Measurements from ENCODE around the gene LINGO4. TPM values are rescaled to one million over a fixed set of nuclear protein-coding genes. Genes with fewer than 3 reads are reported as not detected.

LINGO4 gene
- polyA plus RNA-seq, 1 donor = not detected

DNA sequence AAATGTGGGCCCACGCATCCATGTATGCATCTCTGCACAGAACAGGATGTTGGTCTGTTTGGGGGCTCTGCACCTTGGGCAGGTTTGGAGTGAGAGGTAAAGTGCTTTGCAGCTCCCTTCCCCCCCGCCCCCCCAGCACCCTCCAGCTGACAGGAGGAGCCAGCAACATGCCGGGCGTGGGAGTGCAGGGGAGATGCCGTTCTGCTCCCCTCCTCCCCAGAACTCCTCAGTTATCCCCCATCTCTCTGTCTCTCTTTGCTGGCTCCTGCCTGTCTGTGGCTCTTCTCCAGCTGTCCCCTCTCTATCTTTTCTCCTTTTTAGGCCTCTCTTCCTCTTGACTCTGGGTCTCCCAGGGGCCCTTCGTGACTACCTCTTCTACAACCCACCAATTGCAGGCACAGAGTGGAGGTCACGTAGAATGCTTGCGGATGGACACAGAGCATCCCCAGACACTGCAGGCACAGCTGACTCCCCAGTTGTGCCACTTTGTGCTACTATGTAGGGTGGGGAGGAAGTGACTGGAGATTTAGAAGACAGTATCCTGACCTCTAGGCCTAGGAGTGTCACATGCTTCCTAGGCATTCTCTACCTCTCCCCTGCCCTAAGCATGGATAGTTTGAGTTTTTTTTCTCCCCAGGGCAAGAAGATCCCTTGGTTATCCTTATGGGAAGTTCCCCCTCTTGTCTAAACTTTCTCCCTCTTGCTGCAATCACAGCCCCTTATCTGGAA is 28.1 kb upstream of the LINGO4 start:
- DNase-seq = no peak

DNA sequence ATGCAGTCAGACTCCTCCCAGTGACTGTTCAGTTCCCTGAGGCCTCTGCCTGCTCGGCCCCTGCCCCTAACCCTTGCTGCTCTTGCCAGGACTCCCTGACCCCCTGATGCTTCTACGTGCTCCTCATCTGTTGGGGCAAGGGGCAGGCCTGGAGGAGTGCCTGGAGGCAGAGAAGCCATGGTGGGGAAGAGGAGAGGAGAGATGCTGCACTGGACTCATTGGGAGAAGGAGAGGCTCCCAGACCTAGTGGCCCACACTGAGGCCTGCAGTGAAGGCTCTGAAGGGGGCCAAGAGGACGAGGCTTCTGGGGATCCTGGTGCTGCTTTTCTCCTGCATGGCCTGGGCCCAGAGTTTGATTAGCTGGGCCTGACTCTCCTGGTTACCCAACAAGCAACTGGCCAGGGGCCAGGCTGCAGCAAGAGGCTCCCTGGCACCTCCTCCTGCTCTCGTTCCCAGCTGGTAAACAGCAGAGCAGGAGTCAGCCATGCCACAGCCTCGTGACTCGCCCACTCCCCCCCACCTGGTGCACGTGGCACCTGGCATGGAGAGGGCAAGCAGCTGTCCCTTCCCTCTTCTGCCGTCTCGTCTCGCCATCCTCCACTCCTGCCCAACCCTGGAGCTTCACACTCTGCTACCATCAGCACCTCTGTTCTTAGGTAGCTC is 27.2 kb upstream of the LINGO4 start:
- no peak for DNase-seq

DNA sequence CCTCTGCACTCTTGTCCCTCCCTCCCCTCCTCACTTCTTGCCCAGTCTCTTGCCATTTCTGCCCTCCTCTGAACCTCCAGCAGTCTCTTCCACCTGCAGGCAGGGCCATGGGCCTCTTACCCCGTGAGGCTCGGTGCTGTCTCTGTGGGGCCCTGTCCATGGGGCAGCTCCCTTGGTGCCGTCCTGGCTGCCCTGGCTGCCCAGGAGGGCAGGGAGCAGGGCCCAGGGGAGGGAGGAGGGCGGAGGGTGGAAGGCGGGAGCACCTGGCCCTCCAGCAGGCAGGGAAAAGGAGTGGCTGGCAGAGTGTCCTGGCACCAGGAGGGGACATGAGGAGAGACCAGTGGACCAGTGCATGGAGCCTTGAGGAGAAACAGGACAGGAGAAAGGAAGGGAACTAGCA is 26.4 kb upstream of the LINGO4 start, which contains the start of gene RORC:
TSS of gene RORC (minus strand) at position 198 of the 400 bp plus-strand sequence. CDS start at position 160, 38 bp downstream.
- no peak for DNase-seq

DNA sequence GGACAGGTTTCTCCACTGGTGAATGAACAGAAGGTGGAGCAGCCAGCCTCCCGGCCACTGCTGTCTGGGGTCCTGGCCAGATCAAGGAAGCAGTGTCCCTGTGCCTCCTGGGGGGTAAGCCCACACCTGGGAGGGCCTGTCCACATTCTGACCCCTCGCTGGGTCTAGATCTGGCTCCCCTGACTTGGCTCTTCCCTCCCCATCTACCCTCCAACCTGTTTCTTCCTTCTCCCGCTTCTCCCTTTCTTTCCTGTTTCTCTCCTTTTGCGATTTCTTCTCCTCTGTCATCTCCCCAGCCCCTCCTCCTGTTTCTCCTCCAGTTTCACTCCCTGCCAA is 26.0 kb upstream of the LINGO4 start:
- no peak for DNase-seq

DNA sequence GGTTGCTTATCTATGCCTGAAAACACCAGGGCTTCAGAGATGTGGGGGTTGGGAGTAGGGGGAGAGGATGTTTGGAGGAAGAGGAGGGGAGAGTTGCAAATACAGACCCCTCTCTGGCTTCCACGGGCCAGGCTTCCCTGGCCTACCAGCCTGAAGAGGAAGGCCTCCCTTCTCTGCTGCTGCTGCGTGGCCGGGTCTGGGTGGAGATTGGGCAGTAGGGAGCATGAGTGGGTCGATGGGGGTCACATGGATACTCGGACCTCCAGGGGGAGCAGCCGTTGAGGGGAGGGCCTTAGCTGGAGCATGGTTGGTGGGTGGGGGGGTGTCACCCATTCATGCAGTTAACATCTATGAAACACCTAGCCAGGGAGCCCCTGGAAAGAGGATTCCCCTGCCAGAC is 24.8 kb upstream of the LINGO4 start:
- no peak for DNase-seq

DNA sequence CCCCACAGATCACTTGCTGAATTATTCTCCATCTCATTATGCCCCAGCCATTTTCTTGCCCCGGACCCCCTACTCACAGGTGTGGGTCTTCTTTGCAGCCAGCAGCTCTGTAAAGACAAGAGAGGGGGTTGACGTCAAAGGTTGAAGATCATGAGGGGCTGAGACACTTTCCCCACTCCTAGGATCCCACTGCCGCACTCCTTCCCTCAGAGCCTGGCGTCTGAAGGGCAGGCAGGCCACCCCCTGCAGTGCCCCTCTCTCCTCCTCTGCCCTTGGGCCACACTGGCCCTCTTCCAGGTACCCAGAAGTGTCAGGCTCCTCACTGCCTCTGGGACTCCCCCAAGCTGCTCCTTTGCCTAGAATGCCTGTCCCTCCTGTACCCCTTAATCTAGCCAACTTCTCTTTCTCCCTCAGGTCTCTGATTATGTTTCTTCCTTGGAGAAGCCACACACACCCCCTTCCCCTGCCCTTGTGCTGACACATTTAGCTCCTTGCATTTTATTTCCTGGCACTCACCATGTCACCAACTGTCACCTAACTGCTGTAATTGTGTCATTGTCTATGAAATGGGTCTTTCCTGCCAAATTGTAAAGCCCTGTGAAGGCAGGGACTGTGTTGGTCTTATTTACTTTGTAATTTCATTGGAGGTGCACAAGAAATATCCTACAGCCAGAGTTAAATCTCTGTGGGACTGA is 24.3 kb upstream of the LINGO4 start:
- DNase-seq = no peak

DNA sequence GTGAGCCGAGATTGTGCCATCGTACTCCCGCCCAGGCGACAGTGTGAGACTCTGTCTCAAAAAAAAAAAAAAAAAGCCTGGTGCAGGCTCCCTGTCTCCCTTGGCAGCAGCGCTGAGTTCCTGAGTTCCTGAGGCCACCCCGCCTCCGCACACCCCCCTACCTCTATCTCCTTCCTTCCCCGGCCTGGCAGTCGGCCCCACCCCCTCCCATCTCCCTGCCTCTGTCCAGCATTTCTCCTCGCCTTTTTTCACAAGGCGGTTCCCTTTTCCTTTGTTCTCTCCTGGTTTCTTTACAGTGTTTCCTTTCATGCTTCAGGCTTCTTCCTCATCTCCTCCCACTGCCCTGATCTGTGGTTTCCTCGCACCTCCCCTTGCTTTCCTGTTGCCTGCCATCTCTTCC is 23.7 kb upstream of the LINGO4 start:
- DNase-seq = no peak

DNA sequence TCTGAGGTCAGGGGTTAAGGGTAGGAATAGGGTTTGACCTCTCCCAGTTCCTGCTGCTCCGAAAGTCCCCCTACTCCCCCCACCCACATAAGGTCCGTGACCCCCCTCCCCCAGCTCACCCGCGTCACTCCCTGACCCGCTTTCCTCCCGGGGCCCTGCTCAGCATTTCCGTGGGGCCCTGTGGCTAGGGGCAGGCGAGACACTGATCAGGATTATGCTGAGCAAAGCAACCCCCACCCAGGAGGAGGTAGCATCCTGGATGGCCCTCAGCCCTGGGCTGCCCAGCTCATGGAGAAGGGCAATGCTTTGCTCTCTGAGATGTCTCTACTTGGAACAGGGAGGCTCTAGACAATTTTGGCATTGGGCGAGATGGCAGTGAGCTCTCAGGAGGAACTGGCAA is 22.6 kb upstream of the LINGO4 start:
- no peak for DNase-seq

DNA sequence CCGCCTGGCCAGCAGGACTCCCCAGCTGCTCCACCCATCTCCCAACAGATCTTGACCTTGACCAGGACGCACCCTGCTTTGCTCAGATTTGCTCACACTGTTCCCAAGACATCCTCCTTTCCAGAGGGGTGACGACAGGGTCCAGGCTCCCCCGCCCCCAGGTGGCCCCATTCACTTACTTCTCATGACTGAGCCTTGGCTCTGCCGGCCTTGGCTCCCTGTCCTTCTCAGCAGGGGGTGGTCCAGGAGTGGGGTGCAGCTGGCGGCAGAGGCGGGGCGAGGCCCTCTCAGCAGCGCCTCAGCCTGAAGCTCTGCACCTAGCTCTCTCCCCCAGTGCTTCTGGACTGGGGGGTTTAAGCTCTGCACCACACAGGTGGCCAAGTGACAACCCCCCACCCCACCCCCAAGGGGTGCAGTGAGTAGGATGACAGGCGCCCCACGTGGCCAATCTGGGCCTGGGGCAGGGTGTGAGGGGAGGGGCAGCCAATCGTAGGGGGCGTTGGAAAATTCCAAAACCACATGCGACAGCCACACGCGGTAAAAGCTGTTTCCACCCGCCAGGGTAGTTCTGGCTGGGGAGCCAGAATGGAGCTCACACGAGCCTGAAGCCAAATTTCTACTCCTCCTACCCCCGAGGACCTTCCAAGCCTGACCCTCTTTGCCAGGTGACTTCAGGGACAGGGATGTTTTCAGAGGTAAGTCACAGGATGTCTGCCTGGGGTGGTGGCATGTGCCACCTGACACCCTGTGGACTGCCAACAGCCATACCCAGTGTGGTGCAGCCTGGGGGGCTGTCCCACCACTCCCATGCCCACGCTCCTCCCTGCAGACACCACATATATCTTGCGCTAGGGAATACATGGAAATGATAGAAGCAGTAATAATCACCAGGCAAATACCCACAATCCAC is 20.8 kb upstream of the LINGO4 start:
- DNase-seq = no peak

DNA sequence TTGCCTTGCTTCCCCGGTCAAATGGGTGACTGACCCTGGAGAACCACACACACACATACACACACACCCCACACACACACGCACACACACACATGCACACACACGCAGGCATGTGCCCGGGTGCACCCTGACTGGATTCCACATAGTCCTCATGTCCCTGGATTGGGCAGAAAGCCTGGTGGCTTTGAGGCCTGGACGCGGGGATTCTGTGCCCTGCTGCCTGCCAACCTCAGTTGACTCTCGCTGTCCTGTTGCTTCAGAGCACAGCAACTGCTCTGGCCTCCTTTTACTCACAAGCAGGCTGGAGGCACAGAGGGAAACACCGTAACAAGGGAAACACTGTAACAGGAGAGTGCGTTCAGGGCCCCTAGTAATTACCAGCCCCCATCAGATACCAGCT is 20.0 kb upstream of the LINGO4 start:
- DNase-seq = no peak

DNA sequence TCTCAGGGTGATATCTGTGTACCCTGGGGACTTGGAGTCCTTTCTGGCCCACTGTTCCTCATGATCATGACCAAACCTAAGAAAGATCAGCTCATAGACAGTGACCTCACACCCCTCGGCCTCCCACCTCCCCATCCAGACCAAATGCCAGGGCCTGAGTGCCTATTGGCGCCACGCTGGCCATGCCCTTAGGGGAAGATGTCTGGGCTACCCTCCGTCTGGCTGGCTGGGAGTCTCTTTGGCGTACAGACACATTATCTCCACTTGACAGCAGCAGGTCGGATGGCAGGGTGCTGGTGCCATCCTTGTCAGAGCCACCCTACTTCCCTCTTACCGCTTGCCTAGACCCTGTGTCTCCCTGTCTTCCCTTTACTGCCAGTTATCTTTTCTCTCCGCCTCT is 18.0 kb upstream of the LINGO4 start:
- DNase-seq = no peak

DNA sequence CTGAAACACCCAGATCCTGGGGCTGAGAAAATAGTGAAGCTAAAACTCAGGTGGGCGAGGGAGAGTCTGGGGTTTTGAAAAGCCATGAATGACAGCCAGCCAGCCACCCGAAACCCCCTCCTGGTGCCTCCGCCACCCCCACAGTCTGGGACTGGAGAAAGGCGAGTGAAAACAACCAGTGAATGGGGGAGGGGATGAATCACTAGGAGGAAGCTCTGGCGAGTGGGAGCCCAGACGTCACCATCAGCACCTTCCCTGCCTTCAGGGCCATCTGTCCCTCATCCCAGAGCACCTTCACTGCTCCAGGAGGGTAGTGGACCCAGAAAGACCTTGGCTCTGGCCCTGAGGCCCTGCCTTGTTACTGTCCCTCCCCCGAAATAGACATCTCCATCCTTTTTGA is 17.2 kb upstream of the LINGO4 start:
- no peak for DNase-seq

DNA sequence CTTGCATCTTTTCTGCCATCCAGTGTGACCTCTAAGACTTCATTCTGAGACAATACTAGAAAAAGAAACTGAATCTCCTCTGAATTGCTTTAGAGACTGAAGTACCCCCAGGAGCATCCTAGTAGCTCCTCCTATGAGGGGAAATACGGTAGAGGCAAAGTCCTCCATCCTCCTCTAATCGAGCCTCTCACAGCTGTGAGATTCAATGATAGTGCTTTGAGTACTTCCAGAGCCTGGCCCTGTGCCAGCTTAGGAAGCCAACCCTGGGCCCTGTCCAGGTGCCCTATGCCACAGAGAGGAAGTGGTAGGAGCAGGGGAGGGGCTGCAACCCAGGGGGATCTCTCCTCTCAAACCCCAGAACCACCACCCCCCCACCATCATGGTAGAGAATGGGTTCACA is 15.7 kb upstream of the LINGO4 start:
- no peak for DNase-seq

DNA sequence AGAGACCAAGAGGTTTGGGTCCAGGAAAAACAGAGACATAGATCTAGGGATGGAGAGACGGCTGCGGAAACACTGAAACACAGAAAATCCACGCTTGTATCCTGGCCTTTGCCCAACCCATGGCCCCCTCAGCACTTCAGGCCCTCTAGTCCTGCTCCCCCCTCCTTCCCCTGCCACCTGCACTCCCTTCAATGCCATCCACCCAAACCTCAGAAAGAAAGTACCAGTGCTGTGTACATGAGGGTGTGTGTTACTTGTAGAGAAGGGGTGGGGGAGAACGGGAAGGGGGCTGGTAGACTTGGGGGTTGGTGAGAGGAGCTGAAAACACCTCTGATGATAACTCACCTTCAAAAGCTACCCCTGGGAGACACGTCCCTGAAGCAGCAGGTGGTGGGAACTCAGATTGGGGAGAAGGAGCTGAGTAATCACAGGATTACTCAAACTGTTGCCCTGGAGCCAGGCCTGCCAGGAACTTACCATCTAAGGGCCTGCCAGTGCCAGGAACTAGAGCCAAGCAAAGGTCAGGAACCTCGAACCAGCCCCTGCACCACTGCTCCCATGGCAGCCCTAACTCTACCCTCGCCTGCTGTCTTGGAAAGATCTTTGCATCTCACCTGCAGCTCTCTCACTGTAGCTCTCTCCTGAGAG is 14.9 kb upstream of the LINGO4 start:
- no peak for DNase-seq

DNA sequence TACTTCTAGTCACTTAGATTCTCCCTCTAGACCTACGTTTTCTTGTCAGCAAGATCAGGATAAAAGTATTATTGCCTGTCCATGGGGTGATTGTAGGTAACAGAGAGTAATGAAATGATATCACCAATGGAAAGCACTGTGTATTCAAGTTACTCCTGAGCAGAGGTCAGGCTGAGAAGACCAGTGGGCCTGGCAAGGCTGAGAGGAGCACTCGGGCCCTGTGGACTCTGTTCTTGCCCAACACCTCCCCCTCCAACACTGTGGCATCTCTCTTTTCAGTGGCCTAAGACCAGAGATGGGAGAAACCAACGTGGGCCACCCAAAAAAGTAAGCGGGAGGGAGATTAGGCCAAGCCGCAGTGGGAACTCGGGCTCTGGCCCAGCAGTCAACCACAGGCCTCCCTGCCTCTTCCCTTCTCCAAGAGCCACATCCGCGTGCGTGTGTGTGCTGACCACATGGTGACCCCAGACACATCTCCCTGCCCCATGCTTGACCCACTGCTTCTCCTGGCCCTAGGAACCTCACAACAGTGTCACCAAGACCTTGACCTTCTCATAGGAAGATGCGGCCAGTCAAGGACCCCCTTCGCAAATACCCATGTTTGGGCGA is 14.1 kb upstream of the LINGO4 start:
- no peak for DNase-seq

DNA sequence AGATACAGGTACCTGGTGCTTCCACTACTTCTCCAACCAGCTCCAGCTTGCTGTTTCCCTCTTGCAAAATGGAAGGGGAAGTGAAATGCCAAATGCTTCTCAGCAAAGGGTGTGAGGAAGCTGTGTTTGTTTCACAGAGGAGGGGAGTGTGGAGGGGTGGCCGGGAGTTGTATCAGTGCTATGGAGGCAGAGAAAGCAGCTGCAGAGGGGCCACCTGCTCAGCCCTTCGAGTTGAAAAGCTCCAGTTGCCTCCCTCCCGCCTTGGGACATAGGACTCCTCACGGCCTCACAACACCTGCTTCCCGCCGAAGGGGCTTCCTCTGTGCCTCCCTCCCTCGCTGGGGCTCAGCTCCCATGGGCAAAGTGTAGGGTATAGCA is 12.1 kb upstream of the LINGO4 start:
- DNase-seq = no peak

DNA sequence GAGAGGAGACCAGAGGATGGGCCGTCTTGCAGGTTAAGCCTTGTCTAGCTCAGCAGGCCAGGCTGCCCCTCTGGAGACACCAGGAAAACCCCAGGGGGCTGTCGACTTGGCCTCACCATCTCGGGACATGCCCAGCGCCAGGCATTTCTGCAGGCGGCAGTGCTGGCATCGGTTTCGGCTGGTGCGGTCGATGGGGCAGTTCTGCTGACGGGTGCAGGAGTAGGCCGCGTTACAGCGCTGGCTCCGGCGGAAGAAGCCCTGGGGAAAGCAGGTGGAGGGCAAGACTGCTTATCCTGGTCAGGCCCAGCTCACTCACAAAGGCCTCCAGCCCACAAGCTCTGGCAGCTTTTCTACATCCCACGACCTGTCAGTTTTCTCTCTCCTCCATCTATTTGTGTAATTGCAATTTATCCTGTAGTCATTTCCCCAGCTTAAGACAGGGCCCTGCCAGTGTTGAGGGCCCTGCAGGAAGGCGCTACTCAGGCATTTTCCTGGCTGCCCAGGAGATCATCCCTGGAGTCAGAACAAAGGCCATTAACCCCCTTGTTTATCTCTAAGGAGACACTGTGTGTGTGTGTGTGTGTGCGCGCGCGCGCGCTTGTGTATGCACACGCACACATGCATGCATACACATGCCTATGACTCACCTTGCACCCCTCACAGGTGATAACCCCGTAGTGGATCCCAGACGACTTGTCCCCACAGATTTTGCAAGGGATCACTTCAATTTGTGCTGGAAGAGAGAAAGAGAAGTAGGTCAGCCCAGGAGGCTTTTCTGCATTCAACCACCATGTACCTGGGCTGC is 11.5 kb upstream of the LINGO4 start:
- DNase-seq = no peak

DNA sequence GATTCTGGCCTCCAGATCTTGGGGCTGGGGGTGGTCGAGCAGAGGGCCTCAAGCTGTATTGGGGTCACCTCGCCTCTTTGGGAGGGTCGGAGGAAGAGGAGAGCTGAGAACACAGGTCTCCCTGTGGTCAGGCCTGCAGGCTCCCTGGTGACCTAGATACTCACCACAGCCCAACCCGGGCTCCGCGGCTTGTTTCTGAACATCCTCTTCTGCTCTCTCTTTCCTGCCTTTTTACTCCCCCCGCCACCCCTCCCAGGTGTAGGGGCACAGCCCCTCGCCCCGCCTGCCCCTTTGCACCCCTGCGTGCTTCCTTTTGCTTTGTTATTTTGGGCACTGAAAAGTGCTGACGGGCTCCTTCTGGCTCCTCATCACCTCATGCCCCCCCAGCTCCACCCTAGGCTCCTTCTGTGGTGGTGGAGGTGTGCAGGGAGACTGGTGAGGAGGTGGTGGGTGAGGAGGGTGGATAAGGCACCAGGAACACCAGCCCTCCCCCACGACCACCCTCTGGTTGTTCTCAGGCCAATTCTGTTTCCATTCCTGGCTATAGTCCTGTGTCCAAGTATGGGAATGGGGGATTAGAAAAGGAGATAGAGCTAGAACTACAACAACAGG is 10.6 kb upstream of the LINGO4 start:
- DNase-seq = no peak

DNA sequence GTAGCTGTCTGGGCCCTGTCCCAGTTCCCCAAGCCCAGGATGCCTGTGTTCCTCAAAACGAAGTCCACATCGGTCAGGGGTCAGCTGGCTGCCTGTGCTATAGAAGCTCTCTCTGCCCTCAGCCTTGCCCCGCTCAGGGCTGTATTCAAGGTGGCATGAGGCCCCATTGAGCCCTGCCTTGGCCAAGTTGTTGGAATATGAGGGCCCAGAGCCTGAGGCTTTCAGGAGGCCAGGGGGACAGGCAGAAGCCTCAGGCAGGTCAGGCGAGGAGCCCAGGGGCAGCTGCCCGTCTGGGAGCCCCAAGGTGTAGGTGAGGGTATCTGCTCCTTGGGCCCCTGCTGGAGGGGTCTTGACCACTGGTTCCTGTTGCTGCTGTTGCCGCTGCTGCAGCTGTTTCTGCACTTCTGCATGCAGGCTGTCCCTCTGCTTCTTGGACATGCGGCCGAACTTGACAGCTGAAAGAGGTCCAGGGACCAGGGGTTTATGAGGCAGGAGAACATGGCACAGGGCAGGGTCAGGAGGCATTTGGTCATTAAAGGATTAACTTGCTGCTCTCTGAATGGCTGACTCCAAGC is 9.8 kb upstream of the LINGO4 start:
- no peak for DNase-seq

DNA sequence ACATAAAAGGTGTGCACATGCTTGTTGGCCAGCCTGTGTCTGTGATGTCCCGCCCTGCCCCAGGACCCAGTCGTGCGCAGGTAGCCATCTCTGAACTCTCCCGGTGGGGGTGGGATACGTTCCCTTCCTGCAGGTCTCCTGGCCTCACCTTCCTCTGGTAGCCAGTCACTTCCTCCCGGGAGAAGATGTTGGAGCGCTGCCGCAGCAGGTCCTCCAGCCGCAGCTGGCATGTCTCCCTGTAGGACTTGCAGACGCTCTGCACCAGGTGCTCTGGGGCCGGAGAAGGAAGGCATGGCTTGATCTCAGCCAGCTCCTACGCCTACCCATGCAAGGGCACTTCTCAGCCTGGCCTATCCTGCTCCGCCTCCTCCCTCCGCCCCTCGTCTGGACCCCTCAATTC is 9.2 kb upstream of the LINGO4 start:
- no peak for DNase-seq

All from left kidney (tissue), 2 donors.